ENCODE measurements around the gene MSL1. TPM values are rescaled to one million over a fixed set of nuclear protein-coding genes. Genes with fewer than 3 reads are reported as not detected.

The MSL1 gene
- total and polyA plus RNA-seq, 9 of the 15 experiments (the other 6 are each of a cell fraction or from before 2014, with no cell fraction given), result 13.8 to 120 (median 61.9) TPM

DNA sequence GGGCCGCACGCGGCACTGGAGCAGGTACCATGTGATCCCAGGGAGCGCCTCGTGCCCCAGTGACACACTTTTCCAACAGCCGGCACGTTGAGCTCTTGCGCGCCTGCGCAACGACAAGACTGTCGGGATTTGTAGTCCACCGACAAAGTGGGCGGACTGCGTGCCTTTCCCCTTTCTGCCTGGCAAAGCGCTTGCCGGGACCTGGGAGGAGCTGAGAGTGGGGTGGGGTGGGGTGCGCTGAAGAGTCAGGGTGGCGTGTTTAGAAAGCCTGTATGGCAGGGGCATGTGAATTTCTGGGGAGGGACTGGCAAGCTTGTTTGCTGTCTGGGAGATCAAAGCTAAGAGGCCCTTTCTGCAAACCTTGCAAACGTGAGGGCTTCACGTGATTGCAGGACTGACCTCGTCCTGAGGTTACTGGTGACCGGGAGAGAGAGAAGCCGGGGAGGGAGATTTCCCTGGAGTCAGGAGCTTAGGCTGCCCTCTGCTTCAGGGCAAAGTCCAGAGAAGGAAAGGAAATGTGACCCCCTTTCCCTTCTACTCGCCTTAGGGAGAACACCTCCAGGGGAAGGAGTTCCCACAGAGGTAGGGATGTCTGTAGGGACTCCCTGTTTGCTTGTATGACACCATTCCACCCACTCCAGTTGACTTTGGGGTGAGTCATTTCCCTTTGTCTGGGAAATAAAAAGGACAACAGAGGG lies 21.0 kb upstream of the MSL1 start (continued):
- TF ChIP-seq, protein P1, sequence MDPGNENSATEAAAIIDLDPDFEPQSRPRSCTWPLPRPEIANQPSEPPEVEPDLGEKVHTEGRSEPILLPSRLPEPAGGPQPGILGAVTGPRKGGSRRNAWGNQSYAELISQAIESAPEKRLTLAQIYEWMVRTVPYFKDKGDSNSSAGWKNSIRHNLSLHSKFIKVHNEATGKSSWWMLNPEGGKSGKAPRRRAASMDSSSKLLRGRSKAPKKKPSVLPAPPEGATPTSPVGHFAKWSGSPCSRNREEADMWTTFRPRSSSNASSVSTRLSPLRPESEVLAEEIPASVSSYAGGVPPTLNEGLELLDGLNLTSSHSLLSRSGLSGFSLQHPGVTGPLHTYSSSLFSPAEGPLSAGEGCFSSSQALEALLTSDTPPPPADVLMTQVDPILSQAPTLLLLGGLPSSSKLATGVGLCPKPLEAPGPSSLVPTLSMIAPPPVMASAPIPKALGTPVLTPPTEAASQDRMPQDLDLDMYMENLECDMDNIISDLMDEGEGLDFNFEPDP (CRISPR knock-in tag; IDR thresholded peaks at IDR 0.05), result no peak
- TF ChIP-seq MCM2 (IDR thresholded peaks at IDR 0.05; ENCODE audit: low read depth), result no peak
- no peak for TF ChIP-seq ZNF41 (CRISPR knock-in tag; conservative IDR thresholded peaks at IDR 0.05)
- no peak for TF ChIP-seq ELF1 (tag; IDR thresholded peaks at IDR 0.05)
- TF ChIP-seq U2AF2 (optimal IDR thresholded peaks at IDR 0.05; ENCODE audit: low read depth, low read length), result no peak
- no peak for TF ChIP-seq ZNF354B (CRISPR knock-in tag; IDR thresholded peaks at IDR 0.05)
- TF ChIP-seq, protein P2, sequence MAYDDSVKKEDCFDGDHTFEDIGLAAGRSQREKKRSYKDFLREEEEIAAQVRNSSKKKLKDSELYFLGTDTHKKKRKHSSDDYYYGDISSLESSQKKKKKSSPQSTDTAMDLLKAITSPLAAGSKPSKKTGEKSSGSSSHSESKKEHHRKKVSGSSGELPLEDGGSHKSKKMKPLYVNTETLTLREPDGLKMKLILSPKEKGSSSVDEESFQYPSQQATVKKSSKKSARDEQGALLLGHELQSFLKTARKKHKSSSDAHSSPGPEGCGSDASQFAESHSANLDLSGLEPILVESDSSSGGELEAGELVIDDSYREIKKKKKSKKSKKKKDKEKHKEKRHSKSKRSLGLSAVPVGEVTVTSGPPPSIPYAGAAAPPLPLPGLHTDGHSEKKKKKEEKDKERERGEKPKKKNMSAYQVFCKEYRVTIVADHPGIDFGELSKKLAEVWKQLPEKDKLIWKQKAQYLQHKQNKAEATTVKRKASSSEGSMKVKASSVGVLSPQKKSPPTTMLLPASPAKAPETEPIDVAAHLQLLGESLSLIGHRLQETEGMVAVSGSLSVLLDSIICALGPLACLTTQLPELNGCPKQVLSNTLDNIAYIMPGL (CRISPR knock-in tag; IDR thresholded peaks at IDR 0.05), result no peak
- TF ChIP-seq RBM14 (IDR thresholded peaks at IDR 0.05; ENCODE audit: borderline replicate concordance, insufficient read depth, low read depth, low read length), result no peak
- TF ChIP-seq, protein P3, sequence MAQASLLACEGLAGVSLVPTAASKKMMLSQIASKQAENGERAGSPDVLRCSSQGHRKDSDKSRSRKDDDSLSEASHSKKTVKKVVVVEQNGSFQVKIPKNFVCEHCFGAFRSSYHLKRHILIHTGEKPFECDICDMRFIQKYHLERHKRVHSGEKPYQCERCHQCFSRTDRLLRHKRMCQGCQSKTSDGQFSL (CRISPR knock-in tag; IDR thresholded peaks at IDR 0.05), result no peak
- TF ChIP-seq, protein P3 (tag; IDR thresholded peaks at IDR 0.05), result no peak
- TF ChIP-seq, protein P4, sequence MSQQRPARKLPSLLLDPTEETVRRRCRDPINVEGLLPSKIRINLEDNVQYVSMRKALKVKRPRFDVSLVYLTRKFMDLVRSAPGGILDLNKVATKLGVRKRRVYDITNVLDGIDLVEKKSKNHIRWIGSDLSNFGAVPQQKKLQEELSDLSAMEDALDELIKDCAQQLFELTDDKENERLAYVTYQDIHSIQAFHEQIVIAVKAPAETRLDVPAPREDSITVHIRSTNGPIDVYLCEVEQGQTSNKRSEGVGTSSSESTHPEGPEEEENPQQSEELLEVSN (IDR thresholded peaks at IDR 0.05; ENCODE audit: borderline replicate concordance in 1 of 2, extremely low read depth in 1 of 2, insufficient read depth in 1 of 2, insufficient read length in 1 of 2, low read depth in 1 of 2, low read length in 1 of 2, poor library complexity in 1 of 2, severe bottlenecking in 1 of 2), result peak; percentile 97 to 98
- TF ChIP-seq, protein P5, sequence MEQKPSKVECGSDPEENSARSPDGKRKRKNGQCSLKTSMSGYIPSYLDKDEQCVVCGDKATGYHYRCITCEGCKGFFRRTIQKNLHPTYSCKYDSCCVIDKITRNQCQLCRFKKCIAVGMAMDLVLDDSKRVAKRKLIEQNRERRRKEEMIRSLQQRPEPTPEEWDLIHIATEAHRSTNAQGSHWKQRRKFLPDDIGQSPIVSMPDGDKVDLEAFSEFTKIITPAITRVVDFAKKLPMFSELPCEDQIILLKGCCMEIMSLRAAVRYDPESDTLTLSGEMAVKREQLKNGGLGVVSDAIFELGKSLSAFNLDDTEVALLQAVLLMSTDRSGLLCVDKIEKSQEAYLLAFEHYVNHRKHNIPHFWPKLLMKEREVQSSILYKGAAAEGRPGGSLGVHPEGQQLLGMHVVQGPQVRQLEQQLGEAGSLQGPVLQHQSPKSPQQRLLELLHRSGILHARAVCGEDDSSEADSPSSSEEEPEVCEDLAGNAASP (IDR thresholded peaks at IDR 0.05), result no peak; the same call in 1 of the 2 replicates
- no peak for TF ChIP-seq GATAD2B (IDR thresholded peaks at IDR 0.05; ENCODE audit: borderline replicate concordance)
- no peak; the same call in 1 of the 2 replicates for TF ChIP-seq MAFF (IDR thresholded peaks at IDR 0.05; ENCODE audit: low read length)
- TF ChIP-seq HNRNPUL1 (IDR thresholded peaks at IDR 0.05; ENCODE audit: low read length), result no peak
- TF ChIP-seq POLR2G (IDR thresholded peaks at IDR 0.05; ENCODE audit: low read depth, low read length), result peak; percentile 86
- TF ChIP-seq BRF1 (IDR thresholded peaks at IDR 0.05; ENCODE audit: borderline replicate concordance, extremely low read depth, insufficient read length), result no peak
- TF ChIP-seq WHSC1 (IDR thresholded peaks at IDR 0.05; ENCODE audit: low read length), result no peak
- TF ChIP-seq BDP1 (IDR thresholded peaks at IDR 0.05; ENCODE audit: insufficient read depth, insufficient read length), result no peak
- no peak for TF ChIP-seq ZNF253 (CRISPR knock-in tag; conservative IDR thresholded peaks at IDR 0.05)
- TF ChIP-seq NR1H2 (CRISPR knock-in tag; IDR thresholded peaks at IDR 0.05), result no peak
- TF ChIP-seq BHLHE40 (IDR thresholded peaks at IDR 0.05; ENCODE audit: low read length), result peak; percentile 96
- no peak for TF ChIP-seq ZNF445 (CRISPR knock-in tag; IDR thresholded peaks at IDR 0.05; ENCODE audit: low read depth)
